ENCODE data around the gene AP3S1.
"Not testable (repeated sequence)": the region's sequence is repeated elsewhere in the genome, so short reads cannot be mapped to it uniquely, and the experiment has no call there.

The AP3S1 gene

GRCh38 chr5:115815006-115815692, 26.6 kb upstream of the AP3S1 start:
- Mint-ChIP-seq H3K9me3 (no peaks in the 10 kb centered on the region), H3K27ac (no peak overlapping the region), H3K4me1 (ENCODE audit: low read depth) (peaks cover 40% of the 10 kb centered on the region), H3K4me3 (peak overlapping the region; percentile 74), H3K27me3 (peaks cover 92% of the 10 kb centered on the region), H3K36me3 (ENCODE audit: low read depth) (no peaks in the 10 kb centered on the region)

- Mint-ChIP-seq H3K36me3 (ENCODE audit: low read depth) (no peaks in the 10 kb centered on the region), H3K4me3 (peak overlapping the region; percentile 82), H3K9me3 (no peaks in the 10 kb centered on the region), H3K27me3 (peaks cover 94% of the 10 kb centered on the region), H3K4me1 (ENCODE audit: low read depth) (peaks cover 37% of the 10 kb centered on the region), H3K27ac (no peak overlapping the region)
These were observed 26.0 kb upstream of the AP3S1 start for GRCh38 chr5:115815693-115816225.

GRCh38 chr5:115816226-115817081, 25.3 kb upstream of the AP3S1 start, which contains the start of gene CDO1:
Gene CDO1, minus strand, starts transcription at chr5:115816659. Its CDS starts 262 bp downstream, at chr5:115816397.
- Mint-ChIP-seq H3K4me1 (ENCODE audit: low read depth) (peaks cover 30% of the 10 kb centered on the region), H3K27me3 (peaks cover 91% of the 10 kb centered on the region), H3K9me3 (no peaks in the 10 kb centered on the region), H3K27ac (no peak within 1 kb of the TSS), H3K36me3 (ENCODE audit: low read depth) (no peaks in the 10 kb centered on the region), H3K4me3 (peak within 1 kb of the TSS; percentile 82)

- Mint-ChIP-seq H3K4me3 (no peak overlapping the region), H3K9me3 (no peaks in the 10 kb centered on the region), H3K36me3 (ENCODE audit: low read depth) (no peaks in the 10 kb centered on the region), H3K4me1 (ENCODE audit: low read depth) (peaks cover 28% of the 10 kb centered on the region), H3K27me3 (peaks cover 89% of the 10 kb centered on the region), H3K27ac (no peak overlapping the region)
These were observed 24.3 kb upstream of the AP3S1 start for GRCh38 chr5:115817386-115817785.

- Mint-ChIP-seq H3K27me3 (peaks cover 84% of the 10 kb centered on the region), H3K9me3 (no peaks in the 10 kb centered on the region), H3K36me3 (ENCODE audit: low read depth) (no peaks in the 10 kb centered on the region), H3K27ac (no peak overlapping the region), H3K4me1 (ENCODE audit: low read depth) (peaks cover 25% of the 10 kb centered on the region), H3K4me3 (no peak overlapping the region)
These were observed 22.9 kb upstream of the AP3S1 start for GRCh38 chr5:115818821-115819220.

GRCh38 chr5:115820846-115821245, 20.9 kb upstream of the AP3S1 start:
- H3K4me3 Mint-ChIP-seq = no peak overlapping the region

GRCh38 chr5:115824983-115825382, 16.8 kb upstream of the AP3S1 start:
- H3K4me3 Mint-ChIP-seq; H3K27ac Mint-ChIP-seq; H3K9me3 Mint-ChIP-seq; H3K4me1 Mint-ChIP-seq (ENCODE audit: low read depth): not testable (repeated sequence)
- Mint-ChIP-seq H3K36me3 (ENCODE audit: low read depth) (peaks cover 34% of the 10 kb centered on the region), H3K27me3 (peaks cover 32% of the 10 kb centered on the region)

More at GRCh38 chr5:115820846-115821245, 20.9 kb upstream of the AP3S1 start:
- no peaks in the 10 kb centered on the region for H3K9me3 Mint-ChIP-seq
- no peaks in the 10 kb centered on the region for H3K36me3 Mint-ChIP-seq (ENCODE audit: low read depth)
- H3K27me3 Mint-ChIP-seq = peaks cover 69% of the 10 kb centered on the region
- no peak overlapping the region for H3K27ac Mint-ChIP-seq
- H3K4me1 Mint-ChIP-seq (ENCODE audit: low read depth) = peaks cover 6% of the 10 kb centered on the region

GRCh38 chr5:115825948-115826347, 15.8 kb upstream of the AP3S1 start:
- no peak overlapping the region for H3K4me3 Mint-ChIP-seq
- no peaks in the 10 kb centered on the region for H3K9me3 Mint-ChIP-seq
- H3K27ac Mint-ChIP-seq = no peak overlapping the region
- no peaks in the 10 kb centered on the region for H3K4me1 Mint-ChIP-seq (ENCODE audit: low read depth)
- H3K27me3 Mint-ChIP-seq = peaks cover 22% of the 10 kb centered on the region
- peaks cover 35% of the 10 kb centered on the region for H3K36me3 Mint-ChIP-seq (ENCODE audit: low read depth)

- Mint-ChIP-seq H3K4me1 (ENCODE audit: low read depth) (no peaks in the 10 kb centered on the region), H3K27me3 (no peaks in the 10 kb centered on the region), H3K36me3 (ENCODE audit: low read depth) (peaks cover 62% of the 10 kb centered on the region), H3K9me3 (no peaks in the 10 kb centered on the region), H3K4me3 (no peak overlapping the region), H3K27ac (no peak overlapping the region)
These were observed 11.8 kb upstream of the AP3S1 start for GRCh38 chr5:115829913-115830312.

- no peaks in the 10 kb centered on the region for H3K27me3 Mint-ChIP-seq
- H3K9me3 Mint-ChIP-seq = no peaks in the 10 kb centered on the region
- H3K4me3 Mint-ChIP-seq = no peak overlapping the region
- H3K36me3 Mint-ChIP-seq (ENCODE audit: low read depth) = peaks cover 71% of the 10 kb centered on the region
- no peak overlapping the region for H3K27ac Mint-ChIP-seq
- peaks cover 1% of the 10 kb centered on the region for H3K4me1 Mint-ChIP-seq (ENCODE audit: low read depth)
These were observed 10.5 kb upstream of the AP3S1 start for GRCh38 chr5:115831163-115831768.

GRCh38 chr5:115835481-115835880, 6.3 kb upstream of the AP3S1 start:
- no peaks in the 10 kb centered on the region for H3K9me3 Mint-ChIP-seq
- no peaks in the 10 kb centered on the region for H3K27me3 Mint-ChIP-seq
- peaks cover 36% of the 10 kb centered on the region for H3K4me1 Mint-ChIP-seq (ENCODE audit: low read depth)
- H3K36me3 Mint-ChIP-seq (ENCODE audit: low read depth) = peaks cover 58% of the 10 kb centered on the region
- no peak overlapping the region for H3K4me3 Mint-ChIP-seq
- peak overlapping the region; percentile 40 for H3K27ac Mint-ChIP-seq

- Mint-ChIP-seq H3K4me1 (ENCODE audit: low read depth) (peaks cover 53% of the 10 kb centered on the region), H3K27ac (peak overlapping the region; percentile 86), H3K36me3 (ENCODE audit: low read depth) (peaks cover 37% of the 10 kb centered on the region), H3K4me3 (peak overlapping the region; percentile 95), H3K27me3 (no peaks in the 10 kb centered on the region), H3K9me3 (no peaks in the 10 kb centered on the region)
These were observed 2.7 kb upstream of the AP3S1 start for GRCh38 chr5:115838885-115839518.

GRCh38 chr5:115840873-115841272, 862 bp upstream of the AP3S1 start:
- H3K36me3 Mint-ChIP-seq (ENCODE audit: low read depth) = peaks cover 21% of the 10 kb centered on the region
- H3K27me3 Mint-ChIP-seq = no peaks in the 10 kb centered on the region
- peak overlapping the region; percentile 99 for H3K27ac Mint-ChIP-seq
- H3K4me1 Mint-ChIP-seq (ENCODE audit: low read depth) = peaks cover 70% of the 10 kb centered on the region
- peak overlapping the region; percentile 95 for H3K4me3 Mint-ChIP-seq
- no peaks in the 10 kb centered on the region for H3K9me3 Mint-ChIP-seq

- peaks cover 10% of the 10 kb centered on the region for H3K36me3 Mint-ChIP-seq (ENCODE audit: low read depth)
- H3K4me1 Mint-ChIP-seq (ENCODE audit: low read depth) = peaks cover 64% of the 10 kb centered on the region
- peak overlapping the region; percentile 95 for H3K4me3 Mint-ChIP-seq
- H3K27me3 Mint-ChIP-seq = no peaks in the 10 kb centered on the region
- H3K9me3 Mint-ChIP-seq = no peaks in the 10 kb centered on the region
- peak overlapping the region; percentile 95 for H3K27ac Mint-ChIP-seq
These were observed 577 bp downstream of the AP3S1 start for GRCh38 chr5:115842089-115842935.

All from stimulated activated naive CD8-positive, alpha-beta T cell treated with anti-CD3 and anti-CD28 coated beads, Interleukin-15, Interleukin-2, amounts not matched to agents 100 ng/mL and 50 ng/mL, for 24 hours (primary cell).